NCI-H2029 (cell line): Measurements from ENCODE around the gene TIFAB.
A peak's percentile ranks its signal among the peaks of the same experiment; 100 is the strongest.

Source experiments
- DNase-seq: peaks from one replicate; lab custom pipeline; 2025; lab: John Stamatoyannopoulos, UW

The TIFAB gene

GRCh38 chr5:135481909-135482311 lies 29.8 kb upstream of the TIFAB start:
- DNase-seq, result no peak

GRCh38 chr5:135481387-135481786 lies 29.2 kb upstream of the TIFAB start:
- no peak for DNase-seq

GRCh38 chr5:135480511-135480910 lies 28.4 kb upstream of the TIFAB start:
- no peak for DNase-seq

- peak; percentile 26 for DNase-seq
These were observed 26.8 kb upstream of the TIFAB start for GRCh38 chr5:135478938-135479337.

- DNase-seq, result no peak
These were observed 25.5 kb upstream of the TIFAB start for GRCh38 chr5:135477613-135478066.

DNA sequence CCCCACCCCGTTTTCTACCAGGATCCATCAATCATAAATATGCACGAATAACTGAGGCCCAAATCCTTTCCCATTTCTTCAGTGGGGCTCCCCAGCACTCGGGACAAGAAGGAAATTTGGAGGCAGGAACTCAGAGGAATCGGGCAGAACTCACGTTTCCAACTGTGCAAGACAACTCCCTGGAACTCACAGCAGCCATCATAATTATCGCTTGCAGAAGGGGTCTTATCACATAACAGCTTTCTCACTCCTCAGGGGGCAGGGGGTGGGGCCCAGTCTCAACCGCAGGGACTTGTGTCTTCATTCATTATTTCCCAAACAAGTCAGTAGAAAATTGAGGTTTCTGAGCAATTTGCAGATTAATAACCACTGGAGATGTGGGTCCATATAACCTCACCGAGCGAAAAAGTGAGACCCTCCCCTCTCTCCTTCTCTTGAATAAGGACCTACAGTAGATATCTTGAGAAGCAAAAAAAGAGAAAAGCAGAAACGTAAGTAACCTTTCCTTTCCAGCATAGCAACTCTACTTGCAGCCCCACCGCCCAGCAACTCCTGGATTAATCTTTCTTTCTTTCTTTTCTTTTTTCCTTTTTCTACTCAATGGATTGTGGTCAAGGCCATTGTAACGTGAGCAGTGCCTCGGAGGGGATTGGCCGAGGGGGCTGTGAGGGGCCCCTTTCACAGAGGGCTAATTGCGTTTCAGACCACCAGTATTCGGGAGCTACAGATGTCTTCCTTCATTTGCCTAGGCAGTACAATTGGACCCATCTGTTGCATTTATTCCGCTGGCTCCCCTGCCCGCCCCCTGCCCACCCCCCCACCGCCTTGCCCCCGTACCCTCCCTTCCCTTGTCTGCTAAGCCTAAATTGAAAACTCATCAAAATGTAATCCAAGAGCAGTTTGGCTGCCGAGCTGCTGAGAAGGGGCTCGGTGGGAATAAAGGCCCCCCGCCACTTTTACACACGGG lies 24.7 kb upstream of the TIFAB start:
- DNase-seq, result no peak

GRCh38 chr5:135473956-135474670 lies 22.0 kb upstream of the TIFAB start:
- no peak for DNase-seq

DNA sequence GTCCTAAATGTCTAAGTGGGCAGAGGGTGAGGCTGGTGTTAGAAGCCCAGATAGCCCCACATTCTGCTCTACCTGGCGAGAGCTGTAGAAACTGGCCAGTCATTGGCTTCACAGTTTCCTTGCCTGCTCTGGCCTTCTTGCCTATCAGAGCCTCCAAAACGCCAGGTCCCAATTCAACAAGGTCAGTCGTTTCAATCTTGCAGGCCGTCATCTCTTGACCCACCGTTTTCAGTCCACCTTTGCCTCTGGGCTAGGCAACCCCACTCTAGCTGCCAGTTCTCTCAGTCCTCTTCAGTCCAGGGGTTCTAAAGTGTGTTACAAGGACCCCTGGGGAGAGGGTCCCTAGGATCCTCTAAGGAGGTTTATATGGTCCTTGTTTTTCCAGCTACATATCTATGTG lies 20.0 kb upstream of the TIFAB start:
- DNase-seq, result no peak

DNA sequence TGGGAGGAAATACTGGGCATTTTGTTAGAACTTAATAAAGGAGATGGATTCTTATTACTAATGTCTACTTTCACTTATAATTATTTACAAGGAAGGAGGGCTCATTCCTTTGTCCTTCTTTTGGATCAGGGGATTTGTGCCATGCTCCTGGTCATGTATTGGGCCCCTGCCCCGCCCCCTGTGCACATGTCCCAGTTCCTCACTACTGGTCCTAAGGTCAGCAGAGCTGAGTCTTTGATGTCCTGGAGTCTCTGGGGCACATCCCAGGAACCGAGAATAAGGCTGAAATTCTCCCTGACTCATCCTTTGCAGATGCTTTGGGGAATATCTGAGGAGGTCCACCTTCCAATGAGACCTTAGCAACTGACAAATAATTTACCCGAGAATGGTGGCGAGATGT lies 19.6 kb upstream of the TIFAB start:
- no peak for DNase-seq

- DNase-seq, result no peak
These were observed 17.8 kb upstream of the TIFAB start for GRCh38 chr5:135469911-135470310.

- no peak for DNase-seq
These were observed 16.4 kb upstream of the TIFAB start for GRCh38 chr5:135468541-135468940.

GRCh38 chr5:135467871-135468485 lies 15.8 kb upstream of the TIFAB start:
- DNase-seq, result no peak

- DNase-seq, result no peak
These were observed 15.0 kb upstream of the TIFAB start for GRCh38 chr5:135467051-135467625.

- DNase-seq, result peak; percentile 62
These were observed 14.3 kb upstream of the TIFAB start for GRCh38 chr5:135466178-135467050.

DNA sequence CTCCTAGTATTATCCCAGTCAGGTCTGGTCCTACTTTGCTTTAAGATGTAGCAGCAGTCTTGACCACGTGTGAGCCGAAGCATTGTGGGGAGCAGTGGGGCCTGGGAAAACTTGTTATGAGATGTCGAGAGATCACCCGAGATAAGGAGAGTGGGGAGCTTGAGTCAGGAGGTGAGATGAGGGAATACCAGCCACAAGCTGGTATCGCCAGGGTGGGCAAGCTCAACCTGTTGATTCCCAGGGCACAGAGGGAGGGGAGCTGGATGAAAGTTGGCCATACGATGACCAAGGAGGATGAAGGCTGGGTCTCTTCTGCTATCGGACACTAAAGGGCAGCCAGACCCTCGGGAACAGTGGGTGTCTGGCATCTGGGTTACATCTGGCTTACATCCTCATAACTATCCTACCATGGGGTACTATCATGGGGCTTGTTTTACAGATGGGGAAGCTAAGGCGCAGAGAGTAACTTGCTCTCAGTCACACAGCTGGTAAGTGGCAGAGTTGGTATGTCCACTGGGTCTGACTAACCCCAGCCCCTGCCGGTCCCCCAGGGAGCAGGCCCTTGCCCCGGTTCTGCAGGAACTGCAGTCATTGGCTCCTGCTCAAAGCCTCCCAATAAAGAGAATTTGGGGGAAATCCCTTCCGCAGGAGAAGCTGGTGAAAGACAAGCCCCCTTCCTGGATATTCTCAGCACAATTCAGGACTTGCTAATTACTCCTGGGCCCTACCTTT lies 13.4 kb upstream of the TIFAB start:
- no peak for DNase-seq

DNA sequence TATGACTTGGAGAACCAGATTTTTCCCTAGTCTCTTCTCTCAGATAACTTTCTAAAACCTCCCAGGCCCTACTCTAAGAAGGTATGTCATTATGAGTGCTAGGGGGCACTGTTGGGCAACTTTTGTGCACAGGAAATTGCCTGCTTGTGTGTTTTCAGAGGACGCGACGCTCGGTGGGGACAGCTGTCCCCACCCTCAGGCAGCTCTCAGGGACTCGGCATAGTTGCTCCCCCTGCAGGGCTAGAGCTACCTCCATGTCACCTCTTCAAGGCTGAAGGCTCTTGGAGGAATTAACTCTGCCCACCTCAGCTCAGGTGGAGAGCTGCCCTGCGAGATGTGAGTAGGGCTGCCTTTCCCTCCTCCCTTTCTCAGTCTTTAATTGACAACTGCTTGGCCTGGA lies 10.2 kb upstream of the TIFAB start:
- peak; percentile 53 for DNase-seq

GRCh38 chr5:135461481-135462151 lies 9.5 kb upstream of the TIFAB start:
- DNase-seq, result no peak

- no peak for DNase-seq
These were observed 8.3 kb upstream of the TIFAB start for GRCh38 chr5:135460246-135461033.

- no peak for DNase-seq
These were observed 6.8 kb upstream of the TIFAB start for GRCh38 chr5:135458921-135459331.
